Brain microvascular endothelial cell (primary cell): ENCODE results near the gene SCAF1.

ENCODE experiments used
- DNase-seq: peaks from one replicate; pipeline ENCODE4 v3.0.0-alpha.2; 2020
- H3K27ac ChIP-seq: fragments of 250-450 bp; sonication (Bioruptor Pico); 2 replicates; pipeline ENCODE4 v1.5.1; 2020; ENCODE audit warnings: mild to moderate bottlenecking, moderate library complexity
- H3K27me3 ChIP-seq: fragments of 250-450 bp; sonication (Bioruptor Pico); replicated peaks from 2 replicates; pipeline ENCODE4 v1.5.1; 2020; ENCODE audit warnings: mild to moderate bottlenecking
- H3K36me3 ChIP-seq: fragments of 250-450 bp; sonication (Bioruptor Pico); replicated peaks from 2 replicates; pipeline ENCODE4 v1.5.1; 2020; ENCODE audit warnings: mild to moderate bottlenecking
- H3K4me3 ChIP-seq: 2 replicates; pipeline ENCODE4 v1.5.1; 2011; ENCODE audit warnings: low read depth, mild to moderate bottlenecking, control low read depth, low read length, moderate library complexity
- in situ Hi-C: cut with HindIII; loops from 2 replicates; pipeline ENCODE4 v1.10.0; 2017; ENCODE audit warnings: low sequenced_read_pairs, low pct_ligation_motif_present
- TF ChIP-seq, protein P1 (sequence below): IDR thresholded peaks from 2 replicates; pipeline ENCODE4 v1.5.1; 2011; ENCODE audit warnings: low read depth, mild to moderate bottlenecking, moderate library complexity, low read length, control low read depth, inconsistent platforms; ENCODE audit errors: missing control alignments

SCAF1 gene

DNA sequence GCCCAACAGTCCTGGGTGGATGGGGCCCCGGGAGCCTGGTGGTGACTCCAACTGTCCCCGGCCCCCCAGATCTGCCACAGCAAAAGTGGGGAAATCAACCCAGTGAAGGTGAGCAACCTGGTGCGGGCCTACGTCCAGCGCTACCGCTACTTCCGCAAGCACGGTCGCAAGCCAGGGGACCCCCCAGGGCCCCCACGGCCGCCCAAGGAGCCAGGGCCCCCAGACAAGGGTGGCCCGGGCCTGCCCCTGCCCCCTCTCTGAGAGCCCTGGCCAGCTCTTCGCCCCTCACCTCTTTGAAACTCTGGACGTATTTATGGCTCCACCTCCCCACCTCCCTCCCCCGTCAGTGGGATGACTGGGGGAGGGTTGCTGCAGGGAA is 16.1 kb downstream of the SCAF1 start:
- peaks cover 90% of the 10 kb centered on the region for H3K36me3 ChIP-seq
- H3K27me3 ChIP-seq, result no peaks in the 10 kb centered on the region
- TF ChIP-seq, protein P1, sequence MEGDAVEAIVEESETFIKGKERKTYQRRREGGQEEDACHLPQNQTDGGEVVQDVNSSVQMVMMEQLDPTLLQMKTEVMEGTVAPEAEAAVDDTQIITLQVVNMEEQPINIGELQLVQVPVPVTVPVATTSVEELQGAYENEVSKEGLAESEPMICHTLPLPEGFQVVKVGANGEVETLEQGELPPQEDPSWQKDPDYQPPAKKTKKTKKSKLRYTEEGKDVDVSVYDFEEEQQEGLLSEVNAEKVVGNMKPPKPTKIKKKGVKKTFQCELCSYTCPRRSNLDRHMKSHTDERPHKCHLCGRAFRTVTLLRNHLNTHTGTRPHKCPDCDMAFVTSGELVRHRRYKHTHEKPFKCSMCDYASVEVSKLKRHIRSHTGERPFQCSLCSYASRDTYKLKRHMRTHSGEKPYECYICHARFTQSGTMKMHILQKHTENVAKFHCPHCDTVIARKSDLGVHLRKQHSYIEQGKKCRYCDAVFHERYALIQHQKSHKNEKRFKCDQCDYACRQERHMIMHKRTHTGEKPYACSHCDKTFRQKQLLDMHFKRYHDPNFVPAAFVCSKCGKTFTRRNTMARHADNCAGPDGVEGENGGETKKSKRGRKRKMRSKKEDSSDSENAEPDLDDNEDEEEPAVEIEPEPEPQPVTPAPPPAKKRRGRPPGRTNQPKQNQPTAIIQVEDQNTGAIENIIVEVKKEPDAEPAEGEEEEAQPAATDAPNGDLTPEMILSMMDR, result no peak
- no peak overlapping the region for H3K27ac ChIP-seq
- no peak overlapping the region for H3K4me3 ChIP-seq
- in situ Hi-C loops, result no loop called here
- no peak for DNase-seq

DNA sequence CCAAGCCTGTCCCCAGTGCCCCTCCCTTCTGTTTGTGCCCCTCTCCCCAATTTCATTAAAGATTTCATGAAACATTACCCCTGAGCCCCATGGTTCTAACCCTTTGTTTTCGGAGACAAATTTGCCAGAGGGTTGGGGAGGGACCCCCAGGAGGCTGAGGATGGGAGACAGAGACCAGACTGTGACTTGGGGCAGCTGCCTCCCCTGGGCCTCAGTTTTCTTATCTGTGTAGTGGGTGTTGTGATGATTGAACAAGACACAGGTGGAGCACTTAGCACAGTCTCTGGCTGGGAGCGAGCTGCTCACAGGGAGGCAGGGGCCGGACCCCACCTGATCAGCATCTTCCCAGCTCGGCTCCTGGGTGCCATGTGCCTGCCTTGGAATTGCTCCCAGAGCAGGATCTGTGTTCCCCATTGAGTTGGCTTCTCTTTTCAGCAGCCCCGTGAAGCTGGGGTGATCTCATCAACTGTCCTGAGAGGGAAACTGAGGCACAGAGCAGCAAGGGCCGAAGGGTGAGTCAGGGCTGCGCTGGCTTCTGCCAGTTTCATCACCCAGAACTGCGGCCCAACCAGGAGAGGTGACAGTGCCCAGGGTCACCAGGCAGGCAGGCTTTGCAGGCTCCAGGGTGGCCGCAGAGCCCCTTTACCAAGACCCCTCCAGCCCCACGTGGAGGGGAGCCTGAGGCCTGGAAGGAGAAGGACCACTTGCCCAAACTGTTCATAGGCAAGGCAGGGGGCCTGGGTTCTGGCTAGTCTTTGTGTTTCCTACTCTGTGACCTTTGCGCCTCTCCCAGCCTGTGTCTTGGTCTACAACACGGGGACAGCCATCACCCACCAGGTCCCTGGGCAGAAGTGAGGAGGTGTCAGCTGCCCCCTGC is 16.8 kb downstream of the SCAF1 start:
- DNase-seq, result no peak
- Histone ChIP-seq H3K36me3 (peaks cover 85% of the 10 kb centered on the region), H3K27ac (no peak overlapping the region), H3K4me3 (no peak overlapping the region), H3K27me3 (no peaks in the 10 kb centered on the region)
- in situ Hi-C loops, result no loop called here
- TF ChIP-seq, protein P1, result no peak

DNA sequence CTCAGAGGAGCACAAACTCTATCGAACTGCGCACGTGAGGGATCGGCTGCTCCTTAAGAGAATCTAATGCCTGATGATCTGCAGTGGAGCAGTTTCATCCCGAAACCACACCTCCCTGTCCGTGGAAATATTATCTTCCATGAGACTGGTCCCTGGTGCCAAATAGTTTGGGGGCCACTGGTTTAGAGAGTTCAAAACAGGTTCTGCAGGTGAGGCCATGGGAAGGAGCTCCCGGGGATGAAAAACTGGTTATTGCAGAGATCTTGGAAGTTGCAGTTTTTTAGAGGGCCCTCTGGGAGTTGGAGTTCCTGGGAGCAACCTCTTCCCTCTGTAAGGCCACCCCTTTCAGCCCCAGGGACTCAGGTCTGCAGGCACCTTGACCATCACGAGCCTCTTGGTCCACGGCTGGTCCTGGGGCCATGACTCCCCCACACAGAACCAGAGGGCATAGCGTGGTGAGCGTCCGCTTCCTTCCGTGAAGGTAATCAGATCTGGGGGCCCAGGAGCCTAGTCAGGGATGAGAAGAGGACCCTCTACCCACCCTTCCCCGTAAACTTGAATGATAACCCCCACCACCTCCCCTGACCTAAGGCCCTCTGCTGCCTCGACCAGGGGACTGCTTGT is 18.4 kb downstream of the SCAF1 start:
- in situ Hi-C loops, result no loop called here
- Histone ChIP-seq H3K27ac (no peak overlapping the region), H3K36me3 (peaks cover 70% of the 10 kb centered on the region), H3K27me3 (no peaks in the 10 kb centered on the region), H3K4me3 (no peak overlapping the region)
- TF ChIP-seq, protein P1, result no peak
- DNase-seq, result no peak

DNA sequence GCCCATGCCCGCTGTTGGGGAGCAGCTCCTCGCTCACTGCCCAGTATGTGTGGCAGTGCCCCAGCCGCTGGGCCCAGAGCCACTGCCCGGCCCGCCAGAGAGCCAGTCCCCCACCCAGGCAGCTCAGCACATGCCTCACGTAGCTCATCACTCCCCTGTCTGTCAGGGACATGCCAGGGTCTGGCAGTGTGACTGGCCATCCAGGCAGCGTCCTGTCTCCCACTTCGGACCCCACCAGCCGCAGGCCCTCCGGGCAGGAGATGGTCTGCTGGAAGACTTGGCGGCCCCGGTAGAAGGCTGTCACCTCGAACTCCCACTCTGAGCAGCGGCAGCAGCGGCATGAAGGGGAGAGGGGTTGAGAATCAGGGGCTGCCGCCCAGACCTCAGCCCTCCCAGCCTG is 20.0 kb downstream of the SCAF1 start:
- in situ Hi-C loops, result no loop called here
- peaks cover 55% of the 10 kb centered on the region for H3K36me3 ChIP-seq
- no peaks in the 10 kb centered on the region for H3K27me3 ChIP-seq
- TF ChIP-seq, protein P1, result no peak
- DNase-seq, result no peak
- H3K4me3 ChIP-seq, result no peak overlapping the region
- H3K27ac ChIP-seq, result no peak overlapping the region

GRCh38 chr19:49663224-49663623 is 21.2 kb downstream of the SCAF1 start:
- DNase-seq, result no peak
- no peak overlapping the region for H3K4me3 ChIP-seq
- in situ Hi-C loops, result no loop called here
- TF ChIP-seq, protein P1, result no peak
- H3K36me3 ChIP-seq, result peaks cover 45% of the 10 kb centered on the region
- no peak overlapping the region for H3K27ac ChIP-seq
- no peaks in the 10 kb centered on the region for H3K27me3 ChIP-seq
